Activated CD4-positive, CD25-positive, alpha-beta regulatory T cell (primary cell): Measurements from ENCODE around the gene TMEM150A.
"Not testable (repeated sequence)": the region's sequence is repeated elsewhere in the genome, so short reads cannot be mapped to it uniquely, and the experiment has no call there.

Experiments used
- DNase-seq, 4 experiments: peaks; one replicate each; lab custom pipeline; 2025; lab: John Stamatoyannopoulos, UW

TMEM150A gene, protein sequence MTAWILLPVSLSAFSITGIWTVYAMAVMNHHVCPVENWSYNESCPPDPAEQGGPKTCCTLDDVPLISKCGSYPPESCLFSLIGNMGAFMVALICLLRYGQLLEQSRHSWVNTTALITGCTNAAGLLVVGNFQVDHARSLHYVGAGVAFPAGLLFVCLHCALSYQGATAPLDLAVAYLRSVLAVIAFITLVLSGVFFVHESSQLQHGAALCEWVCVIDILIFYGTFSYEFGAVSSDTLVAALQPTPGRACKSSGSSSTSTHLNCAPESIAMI

DNA sequence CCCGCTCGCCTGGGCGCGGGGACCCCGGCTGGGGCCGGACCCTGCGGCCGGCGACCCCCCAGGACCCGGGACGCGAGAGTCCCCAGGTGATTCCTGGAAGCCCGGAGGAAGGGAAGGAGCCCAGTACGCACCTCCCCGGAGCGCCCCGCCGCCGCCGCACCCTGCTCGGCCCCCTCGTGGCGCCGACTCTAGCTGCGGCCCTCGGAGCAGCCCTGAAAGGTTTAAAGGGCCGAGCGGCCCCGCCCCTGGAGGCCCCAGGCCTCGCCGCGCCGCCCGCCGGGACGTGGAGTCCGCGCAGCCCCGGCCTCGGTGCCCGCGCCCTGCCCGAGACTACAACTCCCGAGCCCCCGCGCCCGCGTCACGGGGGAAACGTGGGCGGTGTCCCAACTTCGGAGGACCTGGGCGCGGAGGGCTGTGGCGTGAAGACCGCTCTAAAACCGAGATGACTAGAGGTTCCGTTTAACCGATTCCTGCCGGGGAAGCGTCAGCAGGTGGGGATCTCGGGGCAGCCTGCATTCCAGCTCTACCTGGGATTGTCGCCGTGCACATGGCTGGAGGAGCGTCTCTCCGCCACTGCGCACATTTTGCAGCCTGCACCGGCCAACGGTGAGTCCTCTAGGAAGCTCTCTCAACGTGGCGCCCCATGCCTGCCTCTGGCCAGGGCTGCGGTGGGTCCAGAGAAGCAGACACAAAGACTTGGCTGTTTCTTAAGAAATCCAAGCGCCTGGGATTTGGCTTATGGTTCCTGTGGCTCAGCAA is at the start of gene TMEM150A:
TSS of gene TMEM150A (minus strand) at position 223 of the 759 bp plus-strand sequence. CDS start 750 bp downstream, outside the sequence.
- DNase-seq = peak; percentile 75 to 86 (median 79)

DNA sequence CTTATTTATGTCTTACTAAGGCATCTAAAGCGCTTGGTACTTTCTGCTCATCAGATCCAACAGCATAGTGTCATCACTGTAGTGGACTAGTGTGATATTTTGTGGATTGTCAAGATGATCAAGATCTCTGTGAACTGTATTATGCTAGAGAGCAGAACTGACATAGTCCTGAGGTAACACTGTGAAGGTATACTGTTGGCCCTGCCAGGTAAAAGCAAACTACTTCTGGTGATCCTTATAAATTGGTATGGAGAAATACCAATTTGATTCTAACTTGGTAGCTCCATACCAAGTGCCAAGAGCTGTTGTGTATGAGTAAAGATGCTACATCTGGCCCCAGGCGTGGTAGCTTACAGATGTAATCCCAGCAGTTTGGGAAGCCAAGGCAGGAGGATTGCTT is 49.6 kb upstream of the TMEM150A start:
- DNase-seq = no peak

DNA sequence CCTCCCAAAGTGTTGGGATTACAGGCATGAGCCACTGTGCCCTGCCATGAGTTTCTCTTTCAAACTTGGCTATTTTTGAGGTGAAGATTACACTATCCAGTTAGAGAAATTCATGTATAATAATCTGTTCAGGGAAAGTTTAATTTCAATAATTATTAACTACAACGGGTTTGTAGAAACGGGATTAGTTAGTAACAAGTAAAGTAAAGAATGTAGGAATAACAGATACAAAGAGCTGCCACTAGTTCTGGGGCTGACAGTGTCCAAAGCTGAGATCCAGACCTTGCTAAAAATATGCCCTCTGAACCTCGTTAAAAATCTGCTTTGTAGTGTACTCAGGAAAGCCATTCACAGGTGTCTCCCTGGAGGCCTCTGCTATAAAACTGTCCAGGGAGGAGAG is 48.6 kb upstream of the TMEM150A start:
- DNase-seq = no peak

DNA sequence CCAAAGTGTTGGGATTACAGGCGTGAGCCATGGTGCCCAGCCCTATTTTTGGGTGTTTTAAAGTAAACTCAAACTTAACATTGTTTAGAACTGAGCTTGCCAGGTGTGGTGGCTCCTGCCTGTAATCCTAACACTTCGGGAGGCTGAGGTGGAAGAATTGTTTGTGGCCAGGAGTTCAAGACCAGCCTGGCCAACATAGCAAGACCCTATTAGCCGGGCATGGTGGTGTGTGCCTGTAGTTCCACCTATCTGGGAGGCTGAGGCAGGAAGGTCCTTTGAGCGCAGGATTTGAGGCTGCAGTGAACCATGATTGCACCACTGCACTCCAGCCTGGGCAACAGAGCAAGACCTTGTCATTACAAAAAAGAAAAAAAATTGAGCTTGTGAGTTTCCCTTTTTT is 48.0 kb upstream of the TMEM150A start:
- no peak for DNase-seq

DNA sequence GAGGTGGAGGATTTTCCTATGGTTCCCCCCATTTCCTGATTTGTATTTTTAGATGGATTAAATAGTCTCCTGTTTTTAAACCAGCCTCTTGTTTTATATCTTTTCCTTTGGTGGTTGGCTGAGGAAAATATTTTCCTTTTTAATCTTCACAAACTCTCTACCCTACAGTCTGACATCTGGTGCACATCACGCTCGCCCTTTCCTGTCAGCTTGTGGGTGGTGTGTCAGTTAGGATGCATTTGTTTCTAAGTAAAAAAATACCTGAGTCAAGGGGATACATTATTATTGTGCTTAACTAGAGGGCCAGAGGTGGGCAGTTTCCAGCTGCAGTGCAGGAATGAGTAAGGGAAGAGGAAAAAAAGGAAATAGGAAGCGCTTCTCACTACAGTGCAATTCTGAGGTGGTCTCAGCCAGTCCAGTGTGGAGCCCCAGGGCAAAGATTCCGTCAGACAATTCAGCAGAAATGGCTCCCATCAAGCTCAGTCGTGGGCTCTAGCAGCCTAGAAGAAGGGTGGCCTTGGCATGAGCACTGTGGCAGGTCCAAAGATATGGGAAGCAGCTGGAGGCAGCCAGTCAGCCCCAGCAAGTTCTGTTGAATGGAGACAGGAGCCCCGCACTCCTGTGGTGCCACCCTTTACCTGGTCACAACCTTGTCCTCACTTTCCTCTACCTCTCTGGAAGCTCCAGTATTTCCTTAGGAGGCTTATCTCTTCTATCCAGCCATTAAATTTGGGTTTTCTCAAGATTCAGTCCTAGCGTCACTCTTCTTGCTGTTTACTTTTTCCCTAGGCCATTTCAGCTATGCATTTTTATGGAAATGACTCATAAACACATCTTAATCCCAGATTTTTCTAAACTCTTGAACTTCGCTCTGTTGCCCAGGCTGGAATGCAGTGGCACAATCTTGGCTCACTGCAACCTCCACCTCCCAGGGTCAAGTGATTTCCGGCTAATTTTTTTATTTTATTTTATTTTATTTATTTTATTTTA is 47.0 kb upstream of the TMEM150A start:
- no peak for DNase-seq

DNA sequence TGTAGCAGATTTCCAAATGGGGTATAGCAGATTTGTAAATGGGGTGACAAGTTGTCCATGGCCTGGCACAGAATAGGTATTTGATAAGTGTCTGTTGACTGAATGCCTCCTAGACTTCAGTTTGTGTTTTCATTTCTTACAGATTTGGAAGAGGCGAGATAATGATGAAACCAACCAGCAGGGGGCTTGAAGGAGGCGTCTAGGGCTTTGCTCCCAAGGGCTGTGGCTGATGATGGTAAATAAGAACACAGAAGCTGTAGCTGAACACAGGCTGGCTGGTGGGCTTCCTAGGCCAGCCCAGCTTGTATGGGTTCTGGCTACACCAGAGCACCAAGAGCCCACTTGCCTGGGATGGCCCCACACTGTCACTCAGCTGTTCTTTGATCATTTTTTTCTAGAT is 46.1 kb upstream of the TMEM150A start:
- no peak for DNase-seq

DNA sequence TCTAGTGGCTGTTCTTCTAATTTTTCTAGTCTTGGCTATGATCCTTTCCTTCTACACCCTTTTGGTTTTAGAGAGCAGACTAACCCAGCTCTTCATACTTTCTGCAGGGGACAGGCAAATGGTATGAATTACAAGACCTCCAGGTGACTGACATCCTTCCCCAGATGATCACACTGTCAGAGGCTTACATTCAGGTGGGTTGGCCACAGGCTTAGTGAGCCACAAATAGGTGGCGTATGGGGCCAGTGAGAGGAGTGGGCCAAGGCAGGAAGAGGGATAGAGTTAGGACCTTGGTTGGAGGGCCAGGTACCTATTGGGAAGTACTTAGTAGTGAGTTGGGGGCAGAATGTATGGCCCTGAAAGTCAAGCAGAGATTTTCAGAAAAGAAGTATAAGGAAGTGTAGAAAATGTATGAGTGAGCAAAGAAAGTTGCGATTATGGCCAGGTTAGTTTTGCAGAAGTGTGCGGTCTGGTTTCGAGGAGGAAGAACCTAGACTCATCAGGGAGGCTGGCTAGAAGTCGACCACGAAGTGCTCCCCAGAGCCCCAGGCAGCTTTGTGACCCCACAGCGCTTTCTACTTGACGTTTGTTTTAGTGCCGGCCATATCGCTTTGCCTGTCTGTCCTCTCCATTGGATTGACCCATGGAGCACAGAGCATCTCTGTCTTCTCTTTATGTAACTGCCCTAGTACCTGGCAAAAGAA is 45.5 kb upstream of the TMEM150A start:
- no peak for DNase-seq

DNA sequence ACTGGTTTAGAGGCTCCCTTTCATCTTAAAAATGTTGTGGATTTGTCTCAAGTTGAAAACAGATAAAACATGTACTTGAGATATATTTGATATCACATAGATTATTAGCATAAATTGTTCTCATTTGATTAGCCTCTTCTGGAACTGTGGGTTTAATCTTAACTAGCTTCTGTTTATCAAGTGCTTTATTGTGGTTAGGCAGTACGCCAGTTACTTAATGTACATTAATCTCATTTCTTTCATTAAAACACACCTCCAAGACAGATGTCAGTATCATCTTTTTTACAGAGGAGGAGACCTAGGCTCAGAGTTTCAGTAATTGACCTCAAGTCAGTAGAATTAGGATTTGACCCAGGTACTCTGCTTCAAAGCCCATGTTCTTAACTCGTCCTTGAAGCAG is 43.7 kb upstream of the TMEM150A start:
- no peak for DNase-seq

DNA sequence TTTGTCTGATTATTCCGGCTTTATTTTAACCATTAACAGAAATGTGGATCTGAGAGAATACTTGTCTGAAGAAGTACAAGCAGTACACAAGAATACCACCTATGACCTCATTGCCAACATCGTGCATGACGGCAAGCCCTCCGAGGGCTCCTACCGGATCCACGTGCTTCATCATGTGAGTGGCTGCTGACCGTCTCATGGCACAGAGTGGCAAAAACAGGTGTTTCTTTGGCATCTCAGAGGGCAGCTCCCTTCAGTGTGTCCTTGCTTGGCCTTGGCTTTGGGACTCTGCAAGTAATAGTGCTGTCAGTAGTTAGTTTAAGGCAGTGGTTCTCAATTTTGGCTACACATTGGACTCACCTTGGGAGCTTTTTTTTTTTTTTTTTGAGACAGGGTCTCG is 42.4 kb upstream of the TMEM150A start:
- DNase-seq = no peak

DNA sequence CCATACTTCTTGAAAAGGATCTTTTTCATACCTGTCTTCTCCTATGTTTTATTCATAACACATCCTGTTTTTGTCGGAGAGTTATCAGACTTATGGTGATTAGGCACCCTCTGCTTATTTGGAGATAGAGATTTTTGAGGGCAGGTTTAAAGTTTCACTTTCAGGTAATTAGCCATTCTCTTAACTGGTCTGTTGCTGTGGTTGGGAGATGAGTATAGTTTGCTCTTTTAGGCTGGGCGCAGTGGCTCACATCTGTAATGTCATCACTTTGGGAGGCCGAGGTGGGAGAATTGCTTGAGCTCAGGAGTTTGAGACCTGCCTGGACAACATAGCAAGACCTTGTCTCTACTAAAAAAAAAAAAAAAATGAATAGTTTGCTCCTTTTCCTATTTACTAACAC is 40.2 kb upstream of the TMEM150A start:
- no peak for DNase-seq

DNA sequence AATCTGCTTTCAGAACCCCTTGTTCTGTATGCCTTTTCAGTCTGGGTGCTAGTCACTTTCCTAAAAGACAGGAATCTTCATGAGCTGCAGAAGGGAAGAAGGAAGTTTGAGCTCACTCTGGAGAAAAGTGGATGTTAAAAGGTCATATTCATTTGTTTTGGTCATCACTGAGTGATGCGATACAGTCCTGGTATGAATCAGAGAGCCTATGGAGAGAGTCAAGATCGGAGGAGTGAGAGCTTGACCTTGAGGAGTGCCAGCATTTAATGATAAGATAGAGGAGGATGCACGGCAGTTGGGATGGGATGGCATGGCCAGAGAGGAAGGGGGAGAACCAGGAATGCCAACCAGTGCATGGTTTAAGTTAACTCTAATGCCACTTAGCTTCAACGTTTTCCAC is 33.1 kb upstream of the TMEM150A start:
- DNase-seq = no peak

DNA sequence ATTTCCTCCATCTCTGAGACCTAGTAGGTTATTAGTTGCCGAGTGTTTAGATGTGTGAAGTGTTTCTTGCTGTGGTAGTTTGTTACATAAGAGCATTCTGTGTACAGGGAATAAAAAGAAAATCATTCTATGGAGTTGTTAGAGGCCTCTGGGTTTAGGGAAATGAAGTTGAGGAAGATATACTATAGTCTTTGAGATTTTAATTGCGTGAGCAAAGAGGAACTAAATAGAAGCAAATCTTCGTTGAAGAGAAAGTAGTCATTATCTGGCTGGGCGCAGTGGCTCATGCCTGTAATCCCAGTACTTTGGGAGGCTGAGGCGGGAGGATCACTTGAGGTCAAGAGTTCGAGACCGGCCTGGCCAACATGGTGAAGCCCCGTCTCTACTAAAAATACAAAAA is 32.5 kb upstream of the TMEM150A start:
- DNase-seq = no peak

DNA sequence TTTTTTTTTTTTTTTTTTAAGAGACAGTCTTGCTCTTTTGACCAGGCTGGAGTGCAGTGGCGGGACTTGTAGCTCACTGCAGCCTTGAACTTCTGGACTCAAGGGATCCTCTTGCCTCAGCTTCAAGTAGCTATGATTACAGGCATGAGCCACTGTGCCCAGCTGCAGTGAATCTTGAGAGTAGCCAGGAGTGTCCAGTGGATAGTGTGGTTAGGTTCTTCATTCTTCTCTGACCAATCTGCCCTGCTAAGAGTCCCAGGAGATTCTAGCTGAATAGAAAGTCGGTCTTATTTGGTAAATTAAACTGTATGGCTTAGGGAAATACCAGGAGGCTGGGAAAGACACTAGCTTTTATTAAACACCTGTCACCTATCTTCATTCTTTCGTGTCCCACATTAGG is 28.8 kb upstream of the TMEM150A start:
- DNase-seq = no peak

DNA sequence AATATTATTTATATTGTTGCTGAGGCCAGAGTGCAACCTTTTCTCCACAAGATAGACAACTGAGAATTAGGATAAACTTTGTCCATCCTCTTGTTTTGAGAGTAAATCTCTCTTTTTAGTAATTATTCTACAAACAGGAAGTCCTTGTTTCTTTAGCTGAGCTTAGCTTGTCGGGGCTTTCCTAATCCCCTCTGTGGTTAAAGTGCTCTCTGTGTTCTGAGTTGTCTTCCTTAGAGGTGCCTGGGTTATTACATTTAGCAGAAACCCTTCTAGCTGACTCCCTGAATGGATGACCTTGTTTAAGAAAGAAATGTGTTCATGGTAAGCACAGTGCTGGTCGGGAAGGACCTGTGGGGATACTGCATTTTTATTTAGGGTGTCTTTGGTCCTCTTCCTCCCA is 26.2 kb upstream of the TMEM150A start:
- no peak for DNase-seq

DNA sequence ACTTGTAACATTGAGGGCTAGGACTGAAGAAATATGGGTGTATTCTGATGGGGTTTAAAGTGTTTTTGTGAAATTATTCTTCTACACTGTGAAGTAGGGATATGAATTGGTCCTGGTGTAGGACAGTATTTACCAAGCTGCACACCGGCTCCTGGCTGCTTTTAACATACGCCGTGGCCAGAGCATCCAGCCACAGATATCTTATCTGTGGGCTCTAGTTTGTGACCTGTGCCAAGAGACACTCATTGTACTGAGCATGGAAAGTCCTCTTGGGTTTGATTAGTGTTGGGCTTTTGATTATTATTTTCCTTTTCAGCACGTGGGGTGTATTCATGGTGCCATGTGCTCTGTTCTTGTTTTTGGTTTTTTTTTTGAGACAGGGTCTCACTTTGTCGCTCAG is 21.5 kb upstream of the TMEM150A start:
- DNase-seq = no peak

DNA sequence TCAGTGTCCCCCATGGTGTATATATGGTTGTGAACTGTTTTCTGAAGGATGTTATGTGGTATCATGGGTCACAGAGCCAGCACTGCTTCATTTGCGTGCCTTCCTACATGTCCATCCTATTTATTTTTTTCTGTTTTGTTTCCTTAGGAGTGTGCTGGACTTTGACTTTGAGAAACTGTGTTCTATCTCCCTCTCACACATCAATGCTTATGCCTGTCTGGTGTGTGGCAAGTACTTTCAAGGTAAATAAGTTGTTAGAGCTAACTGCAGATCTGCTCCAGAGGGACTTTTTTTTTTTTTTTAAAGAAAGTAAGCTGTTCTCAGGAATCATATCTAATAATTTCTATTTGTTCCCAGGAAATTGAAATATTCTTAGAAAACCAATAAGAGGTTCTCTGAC is 18.8 kb upstream of the TMEM150A start:
- DNase-seq = no peak

DNA sequence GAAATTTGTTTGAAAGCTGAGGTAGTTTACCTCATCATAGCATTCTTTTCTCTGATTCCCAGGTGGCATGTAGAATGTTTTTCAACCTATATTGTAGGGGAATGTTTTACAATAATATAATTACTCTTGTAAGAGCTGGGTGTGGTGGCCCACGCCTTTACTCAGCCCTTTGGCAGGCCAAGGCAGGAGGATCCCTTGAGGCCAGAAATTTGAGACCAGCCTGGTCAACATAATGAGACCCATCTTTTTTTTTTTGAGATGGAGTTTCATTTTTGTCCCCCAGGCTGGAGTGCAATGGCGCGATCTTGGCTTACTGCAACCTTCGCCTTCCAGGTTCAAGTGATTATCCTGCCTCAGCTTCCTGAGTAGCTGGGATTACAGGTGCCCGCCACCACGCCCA is 17.1 kb upstream of the TMEM150A start:
- no peak for DNase-seq

DNA sequence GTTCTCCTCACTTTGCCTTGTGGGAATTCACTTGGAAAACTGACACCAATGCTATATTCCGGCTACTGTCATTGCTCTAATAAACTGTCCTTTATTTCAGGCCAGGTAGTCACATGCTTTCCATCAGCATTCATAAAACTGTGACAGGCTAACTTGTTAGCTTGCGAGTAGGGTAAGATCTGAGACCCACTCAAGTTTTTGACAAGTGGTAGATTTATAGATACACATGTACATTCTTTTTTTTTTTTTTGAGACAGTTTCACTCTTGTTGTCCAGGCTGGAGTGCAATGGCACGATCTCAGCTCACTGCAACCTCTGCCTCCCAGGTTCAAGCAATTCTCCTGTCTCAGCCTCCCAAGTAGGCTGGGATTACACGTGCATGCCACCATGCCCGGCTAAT is 15.2 kb upstream of the TMEM150A start:
- not testable (repeated sequence) for DNase-seq

DNA sequence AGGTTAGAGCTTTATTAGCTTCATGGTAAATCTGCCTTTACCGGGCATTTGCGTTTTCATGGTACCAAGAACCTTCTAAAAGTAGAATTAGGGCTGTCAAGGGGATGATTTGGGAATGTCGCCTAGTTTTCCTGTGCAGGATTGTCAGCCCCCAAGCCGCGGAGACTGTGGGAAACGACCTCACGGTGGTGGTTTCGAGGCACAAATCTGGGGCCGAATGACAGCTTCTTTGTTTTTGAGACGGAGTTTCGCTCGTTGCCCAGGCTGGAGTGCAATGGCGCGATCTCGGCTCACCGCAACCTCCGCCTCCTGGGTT is 12.9 kb upstream of the TMEM150A start:
- no peak for DNase-seq

DNA sequence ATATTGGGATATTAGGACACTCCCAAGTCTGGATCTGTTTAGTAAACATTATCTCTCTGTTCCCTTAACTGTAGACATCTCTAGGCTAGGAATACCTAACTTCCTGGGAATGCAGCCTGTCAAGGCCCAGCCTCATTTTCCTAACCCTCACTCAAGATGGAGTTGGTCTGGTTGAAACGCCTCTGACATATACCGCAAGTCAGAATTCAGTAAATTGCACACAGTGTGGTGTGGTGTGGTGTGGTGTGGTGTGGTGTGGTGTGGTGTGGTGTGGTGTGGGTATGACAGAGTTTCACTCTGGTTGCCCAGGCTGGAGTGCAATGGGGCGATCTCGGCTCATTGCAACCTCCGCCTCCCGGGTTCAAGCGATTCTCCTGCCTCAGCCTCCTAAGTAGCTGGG is 12.3 kb upstream of the TMEM150A start:
- DNase-seq = not testable (repeated sequence)

DNA sequence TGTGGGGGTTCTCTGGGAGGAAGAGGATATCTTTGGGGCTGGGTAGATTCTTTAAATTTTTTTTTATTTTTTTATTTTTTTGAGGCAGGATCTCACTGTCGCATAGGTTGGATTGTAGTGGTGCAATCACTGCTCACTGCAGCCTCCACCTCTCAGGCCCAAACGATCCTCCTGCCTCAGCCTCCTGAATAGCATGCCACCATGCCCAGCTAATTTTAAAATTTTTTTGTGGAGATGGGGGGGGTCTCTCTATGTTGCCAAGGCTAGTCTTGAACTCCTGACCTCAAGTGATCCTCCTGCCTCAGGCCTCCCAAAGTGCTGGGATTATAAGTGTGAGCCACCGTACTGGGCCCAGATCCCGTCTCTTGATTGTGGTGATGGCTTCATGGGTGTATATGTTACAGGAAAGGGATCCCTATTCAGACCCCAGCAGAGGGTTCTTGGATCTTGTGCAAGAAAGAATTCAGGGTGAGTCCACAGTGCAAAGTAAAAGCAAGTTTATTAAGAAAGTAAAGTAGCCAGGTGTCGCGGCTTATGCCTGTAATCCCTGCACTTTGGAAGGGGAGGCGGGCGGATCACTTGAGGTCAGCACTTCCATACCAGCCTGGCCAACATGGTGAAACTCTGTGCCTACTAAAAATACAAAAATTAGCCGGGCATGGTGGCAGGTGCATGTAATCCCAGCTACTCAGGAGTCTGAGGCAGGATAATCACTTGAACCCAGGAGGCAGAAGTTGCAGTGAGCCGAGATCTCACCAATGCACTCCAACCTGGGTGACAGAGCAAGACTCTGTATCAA is 11.4 kb upstream of the TMEM150A start:
- DNase-seq = no peak
